IPS DF 19.7 (cell line): Measurements from ENCODE around the gene TIGD1.
"Not testable (repeated sequence)": the region's sequence is repeated elsewhere in the genome, so short reads cannot be mapped to it uniquely, and the experiment has no call there.

Source experiments
- DNase-seq: peaks from one replicate; pipeline ENCODE4 v3.0.0-alpha.2; 2013; ENCODE audit warnings: low read depth, low spot score

The TIGD1 gene

DNA sequence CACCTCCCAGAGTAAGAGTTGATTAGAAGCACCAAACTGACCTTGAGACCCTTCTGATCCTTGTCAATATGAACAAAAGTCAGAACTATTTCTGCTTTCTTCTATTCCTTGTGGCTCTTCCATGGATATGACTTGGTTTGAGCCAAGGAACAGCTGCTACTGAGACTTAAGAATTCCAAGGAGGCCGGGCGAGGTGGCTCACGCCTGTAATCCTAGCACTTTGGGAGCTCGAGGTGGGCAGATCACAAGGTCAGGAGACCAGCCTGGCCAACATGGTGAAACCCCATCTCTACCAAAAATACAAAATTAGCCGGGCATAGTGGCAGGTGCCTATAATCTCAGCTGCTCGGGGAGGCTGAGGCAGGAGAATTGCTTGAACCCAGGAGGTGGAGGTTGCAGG lies 20.1 kb upstream of the TIGD1 start:
- DNase-seq: not testable (repeated sequence)

- DNase-seq: no peak
Measured at GRCh38 chr2:232569541-232569940, 19.2 kb upstream of the TIGD1 start.

DNA sequence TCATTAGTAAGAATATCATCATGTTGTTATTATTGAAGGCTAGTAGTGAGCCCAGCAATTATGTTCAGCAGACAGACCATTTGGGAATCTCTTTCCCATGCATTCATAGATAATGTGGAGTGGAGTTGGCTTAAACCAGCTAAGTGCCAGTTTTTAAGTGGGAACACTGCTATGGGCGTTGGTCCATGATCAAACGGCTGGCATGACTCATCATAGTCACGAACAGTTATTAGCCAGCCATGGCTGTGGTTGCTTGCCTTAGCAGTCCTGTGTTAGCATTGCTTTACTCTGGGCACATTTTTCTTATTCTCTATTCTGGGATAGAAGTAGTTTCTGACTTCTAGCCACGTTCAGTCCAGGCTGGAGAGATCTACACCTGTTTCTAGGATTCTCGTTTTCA lies 17.8 kb upstream of the TIGD1 start:
- no peak for DNase-seq

DNA sequence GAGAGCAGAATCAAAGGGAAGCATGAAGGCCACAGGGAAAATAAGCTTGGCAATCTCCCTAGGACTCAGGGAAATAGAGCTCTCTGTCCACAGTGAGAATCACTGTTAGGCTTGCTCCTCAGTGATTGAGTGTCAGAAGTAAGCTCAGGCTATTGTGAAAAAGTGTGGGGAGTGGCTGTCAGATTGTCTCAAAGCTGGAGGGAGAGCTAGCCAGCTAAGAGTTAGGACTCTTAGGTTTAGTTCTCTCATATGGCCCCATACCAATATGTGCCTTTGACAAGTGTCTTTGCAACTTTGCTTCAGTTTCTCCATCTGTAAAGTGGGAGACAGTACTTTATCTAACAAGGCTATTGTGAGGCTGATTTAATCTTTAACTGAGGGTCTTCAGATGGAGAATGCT lies 17.4 kb upstream of the TIGD1 start:
- DNase-seq: no peak

DNA sequence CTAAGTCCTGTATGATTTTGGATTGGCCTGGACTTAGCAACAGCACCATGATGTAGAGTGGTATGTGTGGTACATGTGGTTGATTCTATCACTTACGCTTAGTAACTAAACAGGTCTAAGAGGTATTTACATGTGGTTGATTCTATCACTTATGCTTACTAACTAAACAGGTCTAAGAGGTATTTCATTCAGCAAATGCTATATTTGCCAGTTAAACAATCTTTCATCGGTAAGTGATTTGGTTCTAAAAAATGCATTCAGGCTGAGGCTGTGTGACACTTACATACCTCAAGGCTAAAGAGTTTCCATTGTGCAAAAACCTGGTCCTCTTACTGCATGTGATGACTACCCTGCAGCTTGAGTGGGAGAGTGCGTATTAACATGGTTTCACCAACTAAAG lies 13.2 kb upstream of the TIGD1 start:
- no peak for DNase-seq

DNA sequence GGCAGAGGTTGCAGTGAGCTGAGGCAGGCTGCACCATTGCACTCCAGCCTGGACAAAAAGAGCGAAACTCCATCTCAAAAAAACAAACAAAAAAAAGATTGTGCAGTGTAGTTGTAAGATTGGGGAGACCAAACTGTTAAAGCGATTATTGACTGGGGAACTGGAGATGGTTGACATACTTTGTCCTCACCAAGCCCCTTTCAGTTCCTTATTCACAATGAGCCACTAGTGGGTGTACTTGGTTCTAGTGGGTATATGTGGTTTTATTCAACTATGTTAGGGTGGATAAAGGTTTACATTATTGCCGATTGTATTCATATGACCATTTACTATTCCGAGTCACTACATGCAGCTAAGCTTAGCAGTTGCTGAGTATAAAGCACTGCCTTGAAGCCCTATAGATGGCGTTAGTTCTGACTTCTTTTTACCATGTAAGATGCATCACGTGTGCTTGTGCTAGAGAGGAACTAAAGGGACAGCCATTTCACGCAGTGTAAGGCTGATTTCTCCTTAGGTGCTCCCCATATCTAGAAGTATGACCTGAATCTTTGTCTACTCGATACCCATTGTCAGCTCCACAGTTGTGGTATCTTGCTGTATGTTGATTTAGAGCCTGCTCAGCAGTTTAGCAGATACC lies 12.3 kb upstream of the TIGD1 start:
- DNase-seq: no peak

DNA sequence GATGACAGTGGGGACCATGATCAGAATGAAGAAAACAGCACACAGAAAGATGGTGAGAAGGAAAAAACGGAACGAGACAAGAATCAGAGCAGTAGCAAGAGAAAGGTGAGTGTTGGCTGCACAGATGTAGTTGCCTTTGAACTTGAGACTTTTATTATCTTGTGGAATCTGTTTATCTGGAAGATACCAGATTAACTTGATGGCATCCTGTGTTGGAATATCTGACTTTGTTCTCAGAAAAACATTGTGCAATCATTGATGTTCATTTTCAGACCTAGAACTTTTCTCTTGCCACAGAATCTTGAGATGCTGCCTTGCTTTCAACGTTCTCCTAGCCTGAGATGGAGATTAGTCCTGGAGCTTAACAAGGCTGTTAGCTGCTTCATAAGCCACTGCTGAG lies 6.1 kb upstream of the TIGD1 start:
- DNase-seq: no peak

- DNase-seq: no peak
Measured at GRCh38 chr2:232551776-232552175, 1.4 kb upstream of the TIGD1 start.

- DNase-seq: no peak
Measured at GRCh38 chr2:232551250-232551638, 887 bp upstream of the TIGD1 start.

DNA sequence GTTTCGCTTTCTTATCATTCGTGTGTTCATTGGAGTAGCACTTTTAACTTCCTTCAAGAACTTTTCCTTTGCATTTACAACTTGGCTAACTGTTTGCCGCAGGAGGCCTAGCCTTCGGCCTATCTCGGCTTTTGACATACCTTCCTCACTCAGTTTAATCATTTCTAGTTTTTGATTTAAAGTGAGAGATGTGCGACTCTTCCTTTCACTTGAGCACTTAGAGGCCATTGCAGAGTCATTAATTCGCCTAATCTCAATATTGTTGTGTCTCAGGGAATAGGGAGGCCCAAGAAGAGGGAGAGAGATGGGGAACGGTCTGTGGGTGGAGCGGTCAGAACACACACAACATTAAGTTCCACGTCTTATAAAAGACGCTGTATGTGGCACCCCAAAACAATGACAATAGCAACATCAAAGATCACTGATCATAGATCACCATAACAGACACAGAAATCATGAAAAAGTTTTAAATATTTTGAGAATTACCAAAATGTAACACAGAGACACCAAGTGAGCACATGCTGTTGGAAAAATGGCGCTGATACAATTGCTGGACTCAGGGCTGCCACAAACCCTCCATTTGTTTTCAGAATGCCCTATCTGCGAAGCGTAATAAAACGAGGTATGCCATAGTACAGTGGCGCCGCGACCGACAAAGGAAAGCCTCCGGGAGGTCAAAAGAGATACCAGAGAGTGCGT lies 553 bp downstream of the TIGD1 start:
- DNase-seq: no peak

- no peak for DNase-seq
Measured at GRCh38 chr2:232547991-232548390, 2.4 kb downstream of the TIGD1 start.

GRCh38 chr2:232545511-232546375 lies 4.6 kb downstream of the TIGD1 start:
- no peak for DNase-seq

DNA sequence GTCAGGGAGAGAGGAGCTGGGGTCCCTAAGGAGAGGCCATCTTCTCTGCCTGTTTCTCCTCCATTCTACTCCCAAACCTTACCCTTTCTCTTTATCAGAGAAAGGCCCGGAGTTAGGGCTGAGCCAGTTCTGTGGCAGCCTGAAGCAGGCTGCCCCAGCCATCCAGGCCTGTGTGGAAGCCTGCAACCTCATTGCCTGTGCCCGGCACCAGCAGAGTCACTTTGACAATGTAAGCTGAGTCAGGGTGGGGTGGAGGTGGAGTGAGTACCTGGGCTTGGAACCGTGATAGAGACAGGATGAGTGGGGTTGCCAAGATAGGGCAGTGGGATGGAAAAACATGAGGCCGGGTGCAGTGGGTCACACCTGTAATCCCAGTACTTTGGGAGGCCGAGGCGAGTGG lies 5.7 kb downstream of the TIGD1 start:
- DNase-seq: no peak

GRCh38 chr2:232543928-232544631 lies 6.3 kb downstream of the TIGD1 start:
- DNase-seq: no peak

DNA sequence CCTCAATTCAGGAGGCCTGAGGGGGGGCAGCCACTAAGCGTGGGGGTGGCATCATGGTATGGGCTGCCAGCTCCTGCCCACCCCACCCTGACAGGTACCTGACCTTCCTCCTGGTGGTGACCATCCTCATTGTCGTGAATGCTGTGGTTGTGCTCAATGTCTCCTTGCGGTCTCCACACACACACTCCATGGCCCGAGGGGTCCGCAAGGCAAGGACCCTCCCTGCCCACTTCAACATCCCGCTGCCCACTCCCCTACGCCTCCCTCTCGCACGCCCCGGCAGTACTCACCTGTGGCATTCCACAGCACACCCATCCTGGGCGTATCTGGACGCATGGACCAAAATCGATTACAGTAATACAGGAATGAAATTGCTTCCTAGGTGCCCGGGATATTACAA lies 6.9 kb downstream of the TIGD1 start:
- DNase-seq: no peak

- no peak for DNase-seq
Measured at GRCh38 chr2:232542715-232543467, 7.5 kb downstream of the TIGD1 start.

DNA sequence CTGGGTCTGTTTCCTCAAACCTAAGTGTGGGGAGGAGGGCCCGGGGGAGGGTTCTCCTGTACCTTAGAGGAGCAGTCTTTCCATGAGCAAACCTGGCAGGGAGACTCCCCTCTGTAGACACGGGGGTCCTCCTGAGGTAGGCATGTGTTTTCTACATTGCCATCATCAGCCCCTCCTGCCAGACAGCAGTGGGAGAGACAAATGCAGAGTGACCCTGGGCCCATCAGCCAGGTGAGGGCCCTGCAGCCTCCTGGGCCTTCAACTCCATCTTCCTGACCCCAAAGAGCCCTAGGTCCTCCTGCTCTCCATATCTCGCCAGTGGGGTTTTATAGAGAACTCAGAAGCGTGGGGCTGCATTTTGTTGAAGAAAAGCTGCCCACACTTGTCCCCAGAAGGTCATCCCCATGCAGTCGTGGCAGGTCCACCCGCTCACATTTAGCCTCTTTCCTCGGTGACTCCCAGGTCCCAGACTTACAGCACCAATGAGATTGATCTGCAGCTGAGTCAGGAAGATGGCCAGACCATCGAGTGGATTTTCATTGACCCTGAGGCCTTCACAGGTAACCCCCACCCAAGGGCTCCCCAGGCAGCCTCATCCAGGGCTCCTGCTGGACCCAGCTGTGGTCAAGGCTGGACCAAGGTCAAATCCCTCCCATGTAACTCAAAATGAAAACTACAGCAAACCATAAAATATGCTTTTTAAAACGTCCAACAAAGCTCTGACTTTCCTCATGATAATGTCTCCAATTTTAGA lies 8.2 kb downstream of the TIGD1 start:
- DNase-seq: no peak

GRCh38 chr2:232541195-232541960 lies 9.0 kb downstream of the TIGD1 start:
- DNase-seq: no peak

DNA sequence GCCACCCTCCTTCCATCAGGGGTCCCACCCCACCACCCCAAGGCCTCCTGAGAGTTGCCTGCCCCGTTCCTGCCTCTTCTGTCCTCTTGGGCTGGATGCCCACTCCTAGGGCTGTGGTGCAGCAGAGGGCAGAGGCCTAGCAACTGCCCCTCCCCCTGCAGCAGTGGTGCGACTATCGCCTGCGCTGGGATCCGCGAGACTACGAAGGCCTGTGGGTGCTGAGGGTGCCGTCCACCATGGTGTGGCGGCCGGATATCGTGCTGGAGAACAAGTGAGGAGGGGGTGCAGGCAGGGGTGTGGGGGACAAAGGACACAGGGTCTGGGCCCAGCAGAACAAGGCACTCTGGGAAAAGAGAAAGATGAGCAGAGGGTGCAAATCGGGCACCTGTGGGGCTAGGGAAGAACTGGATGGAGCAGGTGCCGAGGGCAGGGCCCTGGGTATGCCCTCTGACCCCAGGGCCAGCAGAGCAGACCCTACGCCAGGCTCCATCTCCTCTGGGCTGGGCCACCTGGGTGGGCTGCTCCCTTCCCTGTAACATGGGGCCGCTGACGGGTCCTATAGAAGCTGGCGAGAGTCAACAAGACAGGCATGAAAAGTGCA lies 9.8 kb downstream of the TIGD1 start:
- DNase-seq: no peak
